T-helper 2 cell treated with Interferon-gamma antibody and Interleukin-4, amounts not matched to agents 100 ng/mL and 5 ng/mL, for 36 hours (primary cell): ENCODE measurements around the gene UBTD1. TPM values are rescaled to one million over a fixed set of nuclear protein-coding genes. Genes with fewer than 3 reads are reported as not detected.

Source experiments
- intact Hi-C: fragments of 100-400 bp; cut with micrococcal nuclease; formaldehyde crosslinking; loops from one replicate; pipeline ENCODE4 v1.15.1; 2023
- total RNA-seq: library from RNA; stranded (reverse); gene quantifications from 2 replicates; pipeline ENCODE4 v1.2.3, GENCODE V29; 2022

Gene UBTD1
- total RNA-seq, 1 donor from 2014 or later, result 0.77 TPM

GRCh38 chr10:97482381-97482780, 16.3 kb upstream of the UBTD1 start:
- intact Hi-C loops, result no loop called here

- intact Hi-C loops, result no loop called here
Observed at GRCh38 chr10:97483506-97483905, 15.2 kb upstream of the UBTD1 start.

GRCh38 chr10:97483921-97484320, 14.8 kb upstream of the UBTD1 start:
- intact Hi-C loops, result no loop called here

GRCh38 chr10:97485647-97486281, 13.0 kb upstream of the UBTD1 start:
- intact Hi-C loops, result no loop called here

GRCh38 chr10:97490592-97490991, 8.1 kb upstream of the UBTD1 start:
- intact Hi-C loops, result no loop called here

GRCh38 chr10:97494151-97494550, 4.6 kb upstream of the UBTD1 start:
- intact Hi-C loops, result no loop called here

- intact Hi-C loops, result loop anchor here (5.0 kb wide), 1 partner anchor 158 kb away; no protein-coding TSS in a partner anchor
Observed at GRCh38 chr10:97494863-97495506, 3.7 kb upstream of the UBTD1 start.

- intact Hi-C loops, result loop anchor here (1.0 to 5.0 kb wide), 13 partner anchors 34 to 352 kb away; partner anchors contain the start of genes ARHGAP19, AVPI1, EXOSC1 and FRAT1
Observed at GRCh38 chr10:97497572-97498075, 1.1 kb upstream of the UBTD1 start.

- intact Hi-C loops, result loop anchor here (1.0 to 5.0 kb wide), 13 partner anchors 35 to 351 kb away; partner anchors contain the start of genes ARHGAP19, AVPI1, EXOSC1 and FRAT1
Observed at GRCh38 chr10:97498076-97498840, 466 bp upstream of the UBTD1 start, which contains the start of gene MMS19. TSS of gene MMS19 (minus strand) at chr10:97498422. CDS start at chr10:97498384, 38 bp downstream.

- intact Hi-C loops, result loop anchor here (2.0 to 5.0 kb wide), 3 partner anchors 53 to 162 kb away; partner anchors contain the start of gene MORN4
Observed at GRCh38 chr10:97499561-97500296, 1.0 kb downstream of the UBTD1 start.

- intact Hi-C loops, result no loop called here
Observed at GRCh38 chr10:97500297-97500575, 1.5 kb downstream of the UBTD1 start.

- intact Hi-C loops, result no loop called here
Observed at GRCh38 chr10:97502916-97503315, 4.2 kb downstream of the UBTD1 start.

GRCh38 chr10:97503406-97503805, 4.7 kb downstream of the UBTD1 start:
- intact Hi-C loops, result no loop called here

GRCh38 chr10:97505152-97505551, 6.4 kb downstream of the UBTD1 start:
- intact Hi-C loops, result no loop called here

GRCh38 chr10:97506199-97506991, 7.7 kb downstream of the UBTD1 start:
- intact Hi-C loops, result no loop called here

GRCh38 chr10:97508342-97508741, 9.6 kb downstream of the UBTD1 start:
- intact Hi-C loops, result no loop called here

- intact Hi-C loops, result no loop called here
Observed at GRCh38 chr10:97509120-97509680, 10.5 kb downstream of the UBTD1 start.

- intact Hi-C loops, result no loop called here
Observed at GRCh38 chr10:97510686-97511085, 12.0 kb downstream of the UBTD1 start.

GRCh38 chr10:97511711-97512440, 13.2 kb downstream of the UBTD1 start:
- intact Hi-C loops, result no loop called here
